GM18505 (cell line): ENCODE results near the gene PTPN9.

ENCODE experiments used
- ATAC-seq: cut with Tn5 transposase; IDR thresholded peaks from one replicate; pipeline ENCODE4 v1.9.1; 2021; ENCODE audit not compliant: unreplicated experiment
- POLR2A ChIP-seq: IDR thresholded peaks from 4 replicates; pipeline ENCODE4 v1.6.1; 2011; ENCODE audit warnings: borderline replicate concordance; ENCODE audit not compliant: insufficient read depth, insufficient read length; ENCODE audit errors: extremely low read depth

The PTPN9 gene

DNA sequence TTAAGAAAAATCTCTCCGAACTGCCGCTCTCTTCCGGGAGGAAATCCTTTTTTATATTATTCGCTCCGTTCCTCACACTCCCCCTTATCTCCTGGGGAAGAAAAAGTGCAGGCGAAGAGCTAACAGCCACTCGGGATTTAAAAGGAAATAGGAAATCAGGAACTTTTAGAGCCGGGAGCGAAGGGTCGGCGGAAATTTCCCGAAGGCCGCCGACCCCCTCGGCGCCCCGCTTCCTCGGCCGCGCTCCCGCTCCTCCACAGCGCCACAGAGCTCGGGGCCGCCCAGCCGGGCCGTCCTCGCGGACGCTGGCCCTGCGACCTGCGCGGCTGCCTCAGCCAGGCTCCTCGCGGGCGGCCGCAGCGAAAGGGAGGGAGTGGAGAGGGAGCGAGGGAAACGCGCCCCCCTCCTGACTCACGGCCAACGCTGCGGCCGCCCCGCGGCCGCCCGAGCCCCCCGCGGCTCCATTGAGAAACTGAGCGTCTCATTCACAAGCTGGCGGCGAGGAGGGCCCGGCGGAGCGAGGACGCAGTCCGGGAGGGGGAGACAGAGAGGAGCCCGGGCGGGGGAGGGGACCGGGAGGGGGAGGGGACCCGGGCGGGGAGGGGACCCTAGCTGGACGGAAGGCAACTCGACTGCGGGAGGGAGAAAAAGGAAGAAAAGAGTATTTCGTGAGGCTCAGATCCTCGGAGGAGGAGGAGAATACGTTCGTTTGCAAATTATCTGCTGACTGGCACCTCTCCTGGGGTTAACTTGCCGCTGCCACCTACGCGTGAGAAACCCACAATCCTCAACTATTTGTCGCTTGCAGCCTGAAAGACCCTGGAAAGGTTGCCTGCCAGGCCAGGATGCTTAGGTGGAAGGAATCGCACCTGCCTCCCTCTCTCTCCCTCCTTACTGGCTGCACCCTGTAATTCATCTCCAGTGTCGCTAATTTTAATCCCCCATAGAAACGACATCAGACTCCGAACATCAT, at the start of gene PTPN9:
PTPN9 (minus strand) TSS at position 368 of the 973 bp plus-strand sequence. CDS start 539 bp downstream, outside the sequence.
- no peak for TF ChIP-seq POLR2A

DNA sequence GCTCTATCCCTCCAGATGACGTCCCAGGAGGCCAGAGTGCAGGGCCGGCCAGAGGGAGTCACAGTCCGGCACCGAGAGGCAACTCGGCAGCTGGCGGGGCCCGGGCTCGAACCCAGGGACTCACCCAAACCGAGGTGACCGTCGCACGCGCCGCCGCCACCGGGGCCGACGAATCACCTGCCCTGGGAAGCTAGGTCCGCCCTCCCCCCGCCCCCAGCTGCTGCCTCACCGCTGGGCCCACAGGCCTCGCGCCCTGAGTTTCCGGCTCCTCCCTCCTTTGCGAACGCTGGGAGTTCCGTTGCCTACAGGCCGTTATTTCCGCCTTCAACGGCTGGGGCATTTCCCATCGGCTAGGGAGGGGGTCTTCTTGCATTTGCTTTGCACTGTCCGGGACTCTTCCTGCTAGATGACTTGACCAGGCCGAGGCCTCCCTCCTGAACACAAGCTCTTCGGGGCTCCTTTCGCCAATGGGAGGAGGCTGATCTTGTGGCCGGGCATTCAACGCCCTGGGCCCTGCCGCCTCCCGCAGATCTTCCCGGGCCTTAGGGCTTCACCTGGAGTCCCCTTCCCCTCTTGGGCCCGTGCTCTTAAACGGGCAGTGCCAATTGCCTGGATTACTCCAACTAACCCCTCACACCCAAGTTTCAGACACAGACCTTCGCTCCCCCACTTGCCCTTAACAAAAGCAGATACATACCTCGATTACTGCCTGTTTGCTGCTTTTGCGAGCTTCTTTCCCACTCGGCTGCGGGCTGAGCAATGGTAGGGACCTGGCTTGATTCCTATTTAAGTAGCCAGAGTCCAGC, 46.6 kb upstream of the PTPN9 start, which contains the start of gene SNUPN:
SNUPN (minus strand) TSS at position 184 of the 806 bp plus-strand sequence. CDS start 4,674 bp downstream, outside the sequence.
- ATAC-seq = peak; percentile 65
- peak; percentile 82 for TF ChIP-seq POLR2A

More for the DNA sequence above, at the start of gene PTPN9:
- no peak for ATAC-seq

DNA sequence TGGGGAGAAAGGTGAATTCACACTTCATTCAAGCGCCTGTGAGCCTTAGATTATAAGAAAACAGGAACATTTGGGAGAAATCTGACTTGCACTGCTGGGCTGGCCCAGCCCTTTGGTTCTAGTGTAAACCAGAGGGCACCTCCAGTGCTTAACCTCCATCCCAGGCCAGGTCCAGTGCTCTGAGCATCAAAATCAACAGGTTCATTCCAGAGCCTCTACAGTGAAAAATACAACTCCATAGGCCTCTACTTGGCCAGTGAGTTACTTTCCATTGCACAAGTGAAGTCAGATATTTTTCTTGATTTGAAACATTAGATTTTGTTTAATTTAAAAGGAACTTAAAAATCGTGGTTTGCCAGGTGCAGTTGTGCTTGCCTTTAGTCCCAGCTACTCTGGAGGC, 43.4 kb upstream of the PTPN9 start:
- TF ChIP-seq POLR2A = no peak
- no peak for ATAC-seq

DNA sequence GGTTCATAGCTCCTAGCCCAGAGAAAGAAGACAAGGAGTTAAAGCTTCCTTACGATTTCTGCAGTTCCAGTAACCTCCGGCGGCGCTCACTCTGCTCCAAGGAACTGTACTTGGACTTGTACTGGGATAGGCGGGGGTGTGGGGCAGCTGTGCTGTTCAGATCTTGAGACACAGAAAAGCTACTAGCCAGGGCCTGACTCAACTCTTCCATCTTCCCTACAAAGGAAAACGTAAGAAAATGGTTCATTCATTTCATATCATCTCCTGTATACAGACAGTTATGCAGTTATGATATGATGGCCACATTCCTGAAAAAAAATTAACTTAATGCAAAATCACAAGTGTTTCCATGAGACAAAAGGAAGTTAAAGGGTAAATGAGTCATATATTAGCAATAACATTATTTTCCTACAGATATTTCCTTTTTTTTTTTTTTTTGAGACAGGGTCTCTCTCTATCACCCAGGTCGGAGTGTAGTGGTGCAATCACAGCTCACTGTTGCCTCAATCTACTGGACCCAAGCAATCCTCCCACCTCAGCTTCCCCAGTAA, 41.8 kb upstream of the PTPN9 start:
- no peak for ATAC-seq
- no peak for TF ChIP-seq POLR2A

DNA sequence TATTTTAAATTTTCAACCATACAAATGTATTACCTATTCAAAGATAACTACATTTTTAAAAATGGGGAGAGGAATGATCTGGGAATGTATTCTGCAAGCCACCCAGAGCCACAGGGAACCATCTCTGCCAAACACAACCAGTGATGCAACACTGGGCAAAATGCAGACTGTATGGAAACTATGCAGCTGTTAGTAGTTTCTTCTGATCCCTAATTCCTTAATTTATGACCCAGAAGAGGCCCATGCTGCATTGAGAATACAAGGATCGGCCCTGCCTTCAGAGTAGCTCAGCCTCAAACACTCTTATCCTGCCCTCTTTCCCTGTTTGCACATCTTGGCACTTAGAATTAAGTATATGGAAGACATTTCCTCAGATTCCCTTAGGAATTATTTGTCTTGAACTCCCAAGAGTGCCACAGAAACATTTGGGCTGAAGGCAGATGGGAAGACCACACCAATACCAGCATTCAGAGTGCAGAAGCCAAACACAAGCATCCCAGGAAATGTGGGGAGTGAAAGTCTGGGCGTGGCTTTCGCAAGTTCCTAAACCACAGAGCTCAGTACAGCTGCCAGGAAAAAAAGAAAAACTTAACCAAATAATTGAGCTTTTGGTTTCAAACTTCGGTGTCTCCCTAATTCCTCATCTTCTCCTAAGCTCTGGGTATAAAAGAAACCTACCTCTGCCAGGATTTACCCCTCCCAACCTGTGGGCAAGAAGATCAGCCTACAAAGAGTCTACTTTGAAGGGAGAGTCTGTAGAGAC, 41.1 kb upstream of the PTPN9 start:
- no peak for ATAC-seq
- no peak for TF ChIP-seq POLR2A

DNA sequence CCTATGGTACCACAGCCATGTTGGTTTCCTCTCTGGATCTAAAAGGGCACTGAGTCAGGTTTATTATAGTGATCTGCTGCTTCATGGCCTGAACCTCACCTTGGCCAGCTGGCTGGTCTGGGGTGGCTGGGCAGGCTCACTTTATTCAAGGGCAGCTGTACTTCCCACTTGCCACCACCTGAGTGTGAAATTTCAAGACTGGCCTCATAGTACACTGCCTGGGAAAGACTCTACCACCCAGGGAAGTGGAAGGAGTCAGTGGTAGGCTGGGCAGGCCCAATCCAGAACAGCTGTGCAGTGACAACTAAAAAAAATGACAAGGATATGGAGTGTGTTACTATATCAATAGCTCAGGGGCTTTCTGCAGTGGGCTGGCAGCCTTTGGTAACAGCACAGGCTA, 37.7 kb upstream of the PTPN9 start:
- TF ChIP-seq POLR2A = no peak
- ATAC-seq = no peak

DNA sequence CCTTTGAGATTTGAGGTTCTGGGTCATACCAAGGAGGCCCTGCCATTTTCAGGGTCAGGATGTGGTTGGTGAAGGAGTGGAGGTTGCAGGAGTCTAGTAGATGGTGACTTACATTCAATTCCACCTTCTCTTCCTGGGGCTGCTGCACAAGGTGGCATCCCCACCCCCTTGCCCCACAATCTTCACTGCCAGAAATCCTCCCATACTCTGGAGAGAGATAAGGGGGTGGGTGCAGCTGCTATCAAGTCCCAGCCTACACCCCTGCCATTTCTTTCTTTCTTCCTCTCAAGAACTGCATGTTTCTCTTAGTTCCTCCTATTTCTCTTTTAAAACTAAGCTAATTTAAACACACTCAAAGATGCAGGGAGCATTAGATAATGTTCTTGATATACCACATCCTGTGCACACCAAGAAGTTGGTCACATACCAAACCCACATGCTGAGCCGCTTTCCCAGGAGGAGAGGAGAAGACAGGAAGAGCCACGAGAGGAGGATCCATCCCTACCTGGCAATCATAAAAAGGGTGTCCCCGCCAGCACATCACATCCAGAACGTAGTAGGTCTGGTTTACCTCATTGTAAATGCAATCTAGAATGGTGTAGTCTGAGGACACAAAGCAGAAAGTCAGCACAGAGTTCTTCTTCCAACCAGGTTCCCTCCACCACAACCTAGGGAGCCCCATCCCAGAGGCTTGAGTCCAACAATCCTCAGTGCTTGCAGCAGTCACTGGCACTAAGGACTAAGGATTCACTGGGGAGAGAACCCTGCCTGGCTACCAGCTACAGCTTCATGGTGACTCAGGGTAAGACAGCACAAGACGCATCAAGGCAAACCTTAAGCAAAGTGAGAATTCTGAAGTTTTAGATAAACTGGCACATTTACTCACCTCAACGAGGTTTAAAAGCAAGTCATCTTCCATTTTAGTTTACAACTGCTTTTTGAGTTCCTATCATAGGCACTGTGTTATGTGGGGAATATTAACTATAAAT, 27.9 kb upstream of the PTPN9 start:
- ATAC-seq = no peak
- TF ChIP-seq POLR2A = no peak

DNA sequence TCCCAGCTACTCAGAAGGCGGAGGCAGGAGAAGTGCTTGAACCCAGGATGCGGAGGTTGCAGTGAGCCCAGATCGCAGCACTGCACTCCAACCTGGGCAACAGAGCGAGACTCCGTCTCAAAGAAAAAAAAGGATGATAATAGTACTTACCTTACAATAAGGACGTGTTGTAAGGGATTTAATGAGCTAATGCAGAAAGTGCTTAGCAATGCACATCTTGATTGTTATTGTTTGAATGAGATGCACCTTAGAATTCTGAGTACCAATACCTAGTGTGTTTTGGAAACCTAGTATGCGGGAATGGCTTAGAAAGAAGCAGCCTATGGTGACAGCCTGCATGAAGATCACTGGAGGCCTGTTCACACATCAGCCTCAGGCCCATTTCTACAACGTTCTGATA, 26.9 kb upstream of the PTPN9 start:
- TF ChIP-seq POLR2A = no peak
- no peak for ATAC-seq

DNA sequence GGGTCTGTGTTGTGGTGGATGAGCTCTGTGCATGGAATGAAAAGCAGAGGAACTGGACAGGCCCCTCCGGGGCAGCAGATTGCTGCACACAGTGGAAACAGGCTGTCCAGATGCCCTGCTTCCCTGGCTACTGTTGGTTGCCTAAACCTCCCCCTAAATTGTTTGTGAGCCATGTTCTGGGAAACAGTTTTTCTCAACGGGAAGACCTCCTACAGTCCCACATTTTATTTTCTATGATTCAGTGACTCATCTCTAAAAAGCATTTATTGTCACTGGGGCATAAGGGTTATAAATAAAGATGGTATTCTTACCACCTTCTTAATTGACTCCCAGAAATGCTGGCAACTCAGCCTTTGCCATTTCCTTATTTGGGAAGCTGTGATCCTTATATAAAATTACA, 20.3 kb upstream of the PTPN9 start:
- no peak for TF ChIP-seq POLR2A
- ATAC-seq = no peak

DNA sequence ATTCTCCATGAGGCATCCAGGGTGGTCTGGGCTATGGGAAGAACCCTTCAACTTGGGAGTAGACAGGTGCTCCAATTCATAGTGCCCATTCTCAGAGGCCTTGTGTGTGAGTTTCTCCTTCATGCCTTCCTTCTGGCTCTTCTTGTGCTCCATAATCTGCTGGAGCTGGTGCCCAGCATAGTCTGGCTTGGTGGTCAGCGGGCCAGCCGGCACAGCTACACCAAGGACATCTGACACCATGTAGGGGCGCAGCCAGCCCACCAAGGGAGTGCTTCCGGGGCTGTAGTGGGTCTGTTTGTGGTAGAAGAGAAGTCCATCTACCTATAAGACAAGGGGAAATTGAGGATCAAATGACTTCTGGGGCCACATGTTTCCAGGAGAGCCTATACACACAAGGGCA, 19.2 kb upstream of the PTPN9 start:
- no peak for ATAC-seq
- no peak for TF ChIP-seq POLR2A

DNA sequence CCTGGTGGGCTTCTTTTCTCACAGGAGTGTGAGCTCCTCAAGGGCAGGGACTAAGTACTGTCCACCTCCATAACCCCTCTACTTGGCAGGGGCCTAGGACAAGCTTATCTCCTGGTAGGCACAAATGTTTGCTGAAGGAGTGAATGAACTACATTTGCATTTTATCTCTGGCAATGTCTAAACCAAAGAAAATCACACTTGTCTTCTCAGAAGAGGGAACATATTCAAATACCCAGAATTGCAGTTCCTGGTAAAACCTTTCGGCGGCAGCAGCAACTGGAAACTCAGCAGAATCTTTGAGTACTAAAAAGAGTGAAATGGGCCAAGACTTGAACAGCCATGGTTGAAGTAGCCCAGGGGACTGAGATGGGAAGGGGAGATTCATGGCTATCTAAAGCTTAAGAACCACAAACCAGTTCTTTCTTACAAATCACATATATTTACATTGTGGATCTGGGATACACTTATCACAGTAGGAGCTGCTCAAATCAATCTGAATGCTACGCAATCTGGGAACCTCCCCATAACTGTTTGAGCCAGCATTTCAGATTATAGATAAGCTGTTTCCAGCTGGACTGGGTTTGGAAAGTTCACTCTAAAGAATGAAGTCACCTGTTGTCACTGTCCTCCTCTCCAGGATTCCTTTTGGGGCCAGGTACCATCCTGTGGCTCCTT, 18.7 kb upstream of the PTPN9 start:
- ATAC-seq = no peak
- no peak for TF ChIP-seq POLR2A

DNA sequence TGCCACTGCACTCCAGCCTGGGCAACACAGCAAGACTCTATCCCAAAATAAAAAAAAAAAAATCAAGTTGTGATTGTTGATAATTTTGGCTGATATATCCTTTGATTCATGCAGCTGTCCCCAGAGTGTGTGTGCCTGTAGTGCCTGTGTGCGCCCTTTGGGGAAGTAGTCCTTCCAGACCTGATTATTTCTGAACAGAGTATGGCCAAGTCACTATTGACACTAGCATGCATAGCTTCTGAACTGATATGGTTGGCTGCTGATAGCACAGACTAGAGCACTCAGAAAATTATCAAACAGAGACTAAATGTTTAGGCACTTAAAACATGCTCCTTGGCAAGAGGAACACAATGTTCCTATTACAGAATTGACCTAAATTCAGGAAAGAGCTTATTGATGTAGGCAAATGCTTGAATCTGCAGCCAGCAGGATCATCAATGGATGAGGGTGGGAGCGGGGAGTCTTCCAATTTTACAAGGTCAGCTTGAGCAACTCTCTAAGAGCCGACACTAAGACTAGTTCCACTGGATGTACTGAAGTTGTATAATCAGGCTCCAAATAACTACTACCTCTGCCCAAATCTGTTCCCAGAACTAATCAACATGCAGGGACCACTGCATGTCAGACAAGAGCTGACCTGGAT, 17.7 kb upstream of the PTPN9 start:
- no peak for ATAC-seq
- TF ChIP-seq POLR2A = no peak
